Prostate gland (tissue), 2 donors: ENCODE measurements around the gene BAIAP2L1. TPM values are rescaled to one million over a fixed set of nuclear protein-coding genes. Genes with fewer than 3 reads are reported as not detected.

Experiments used
- DNase-seq: peaks from one replicate; pipeline ENCODE4 v3.0.0-alpha.2; 2019; ENCODE audit warnings: low spot score
- H3K27ac ChIP-seq, 2 donors: fragments of 200-600 bp; sonication (generic); 2 replicates each; pipeline ENCODE4 v1.5.1; 2017 to 2019
- H3K27me3 ChIP-seq: fragments of 200-600 bp; sonication (generic); replicated peaks from 2 replicates; pipeline ENCODE4 v1.5.1; 2019; ENCODE audit not compliant: insufficient read depth
- H3K36me3 ChIP-seq, 2 donors: fragments of 200-600 bp; sonication (generic); 1 replicate in 1 of 2; 2 replicates in 1 of 2; pipeline versions ENCODE4 v1.5.1 to v1.8.1; 2017 to 2019
- H3K4me1 ChIP-seq: fragments of 200-600 bp; sonication (generic); replicated peaks from 2 replicates; pipeline ENCODE4 v1.5.1; 2019
- H3K4me3 ChIP-seq, 2 donors: fragments of 200-600 bp; sonication (generic); 2 replicates each; pipeline ENCODE4 v1.5.1; 2017 to 2019
- H3K9me3 ChIP-seq: fragments of 200-600 bp; sonication (generic); 2 replicates; pipeline ENCODE4 v1.5.1; 2017
- CTCF ChIP-seq, 4 experiments: fragments of 200-600 bp in 2 of 4; fragments of 450-650 bp in 2 of 4; sonication (generic) in 2 of 4; IDR thresholded peaks; 1 replicate in 3 of 4; 2 replicates in 1 of 4; pipeline ENCODE4 v1.5.1; 2016 to 2019; ENCODE audit warnings: antibody characterized with exemption in 4 of 4, mild to moderate bottlenecking in 2 of 4, moderate library complexity in 2 of 4
- POLR2A ChIP-seq: fragments of 450-650 bp; IDR thresholded peaks from one replicate; pipeline ENCODE4 v1.6.1; 2016; ENCODE audit warnings: antibody characterized with exemption, mild to moderate bottlenecking
- POLR2AphosphoS5 ChIP-seq: sonication (generic); formaldehyde crosslinking; IDR thresholded peaks from one replicate; pipeline ENCODE4 v1.6.1; 2017; ENCODE audit warnings: antibody characterized with exemption
- WGBS: methylation state at CpG from one replicate; pipeline ENCODE4 v1.1.5; 2018; 5-methylcytosine and 5-hydroxymethylcytosine counted together
- intact Hi-C: fragments of 100-400 bp; cut with DNase I; formaldehyde crosslinking; loops from one replicate; pipeline ENCODE4 v1.14.2; 2022
- total RNA-seq, 2 donors: library from RNA; depleted of rRNA; stranded (reverse); fragments of >200 nt; gene quantifications; one replicate each; pipeline ENCODE4 v1.1.0, GENCODE V29; 2016

BAIAP2L1 gene
- total RNA-seq, 2 donors from 2014 or later = 24.7 to 41.6 TPM

DNA sequence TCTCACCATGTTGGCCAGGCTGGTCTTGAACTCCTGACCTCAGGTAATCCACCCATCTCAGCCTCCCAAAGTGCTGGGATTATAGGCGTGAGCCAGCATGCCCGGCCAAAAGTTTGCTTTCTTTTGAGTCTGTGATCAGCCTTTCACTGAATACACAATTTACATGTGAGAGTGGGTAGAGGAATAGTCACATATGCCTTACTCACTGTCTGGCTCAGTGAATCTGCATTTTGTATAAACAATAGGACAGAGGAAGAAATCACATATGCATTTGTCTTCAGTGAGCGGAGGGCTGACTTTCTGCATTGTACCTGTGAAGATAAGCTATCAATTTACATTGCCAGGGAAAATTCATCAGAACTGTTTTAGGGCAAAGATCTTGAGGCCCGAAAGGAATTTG lies 146.4 kb downstream of the BAIAP2L1 start:
- DNase-seq = no peak
- Histone ChIP-seq H3K27ac (no peak overlapping the region), H3K4me1 (peaks cover 11% of the 10 kb centered on the region), H3K4me3 (no peak overlapping the region), H3K36me3 (no peaks in the 10 kb centered on the region), H3K27me3 (no peaks in the 10 kb centered on the region), H3K9me3 (no peaks in the 10 kb centered on the region)
- intact Hi-C loops = loop anchor here (5.0 kb wide), 1 partner anchor 33 kb away; no protein-coding TSS in a partner anchor
- WGBS = 92% methylated on average over 4 of the region's 4 CpGs
- no peak for TF ChIP-seq CTCF (IDR thresholded peaks at IDR 0.05)
- no peak for TF ChIP-seq POLR2A
- no peak for TF ChIP-seq POLR2AphosphoS5

- Histone ChIP-seq H3K36me3 (no peaks in the 10 kb centered on the region), H3K4me1 (peaks cover 11% of the 10 kb centered on the region), H3K9me3 (no peaks in the 10 kb centered on the region), H3K27ac (peak overlapping the region; percentile 88), H3K4me3 (peak overlapping the region; percentile 74 to 89), H3K27me3 (no peaks in the 10 kb centered on the region)
- DNase-seq = no peak
- TF ChIP-seq CTCF (IDR thresholded peaks at IDR 0.05) = peak in 1 of 4 experiments; percentile 6
- no peak for TF ChIP-seq POLR2A
- intact Hi-C loops = loop anchor here (5.0 kb wide), 1 partner anchor 35 kb away; no protein-coding TSS in a partner anchor
- 15% methylated on average over 32 of the region's 32 CpGs for WGBS
These were observed 148.3 kb downstream of the BAIAP2L1 start for GRCh38 chr7:98252425-98253054.

GRCh38 chr7:98251601-98252424 lies 149.1 kb downstream of the BAIAP2L1 start, which contains the start of gene TECPR1:
TSS of gene TECPR1 (minus strand) at chr7:98252232. CDS start at chr7:98246146, 6,086 bp downstream.
- Histone ChIP-seq H3K4me3 (peak within 1 kb of the TSS; percentile 74 to 89), H3K9me3 (no peaks in the 10 kb centered on the region), H3K27ac (peak within 1 kb of the TSS; percentile 88), H3K36me3 (no peaks in the 10 kb centered on the region), H3K27me3 (no peaks in the 10 kb centered on the region), H3K4me1 (peaks cover 11% of the 10 kb centered on the region)
- WGBS = under 1% methylated on average over 50 of the region's 69 CpGs
- TF ChIP-seq POLR2A (peak; percentile 60), POLR2AphosphoS5 (peak; percentile 88), CTCF (IDR thresholded peaks at IDR 0.05) (no peak)
- intact Hi-C loops = loop anchor here (5.0 kb wide), 1 partner anchor 35 kb away; no protein-coding TSS in a partner anchor
- DNase-seq = peak; percentile 97

GRCh38 chr7:98251231-98251600 lies 149.7 kb downstream of the BAIAP2L1 start:
- H3K9me3 ChIP-seq = no peaks in the 10 kb centered on the region
- H3K27me3 ChIP-seq = no peaks in the 10 kb centered on the region
- no peak for DNase-seq
- H3K4me3 ChIP-seq = peak overlapping the region; percentile 74 to 89
- 18% methylated on average over 9 of the region's 9 CpGs for WGBS
- H3K27ac ChIP-seq = peak overlapping the region; percentile 88
- TF ChIP-seq CTCF (IDR thresholded peaks at IDR 0.05) = no peak
- no peak for TF ChIP-seq POLR2AphosphoS5
- no peak for TF ChIP-seq POLR2A
- peaks cover 11% of the 10 kb centered on the region for H3K4me1 ChIP-seq
- intact Hi-C loops = loop anchor here (5.0 kb wide), 1 partner anchor 36 kb away; no protein-coding TSS in a partner anchor
- no peaks in the 10 kb centered on the region for H3K36me3 ChIP-seq
